ENCODE data around the gene ZNF254. TPM values are rescaled to one million over a fixed set of nuclear protein-coding genes. Genes with fewer than 3 reads are reported as not detected.

Gene ZNF254
- total and polyA plus RNA-seq, 12 donors, result 3.9 to 27.4 (median 15.3) TPM

DNA sequence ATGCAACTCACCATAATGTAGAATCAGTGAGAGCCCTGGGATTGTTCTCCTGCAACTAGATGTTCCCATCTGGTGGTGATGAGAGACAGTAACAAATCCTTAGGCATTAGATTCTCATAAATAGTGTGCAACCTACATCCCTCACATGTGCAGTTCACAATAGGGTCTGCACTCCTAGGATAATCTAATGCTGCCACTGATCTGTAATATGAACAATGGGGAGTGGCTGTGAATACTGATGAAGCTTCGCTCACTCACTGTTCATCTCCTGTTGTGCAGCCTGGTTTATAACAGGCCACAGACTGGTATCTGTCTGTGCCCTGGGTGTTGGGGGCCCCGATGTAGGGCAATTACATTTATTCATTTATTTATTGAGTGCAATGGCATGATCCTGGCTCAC is 86.9 kb downstream of the ZNF254 start:
- WGBS, 4 donors, result 86 to 96% (median 94%) methylated on average over 2 of the region's 2 CpGs
- Histone ChIP-seq H3K4me1 (replicated peaks in 1 of 2) (no peaks in the 10 kb centered on the region), H3K36me3 (replicated peaks in 1 of 2) (no peaks in the 10 kb centered on the region), H3K27ac (no peak overlapping the region), H3K9me3 (replicated peaks in 1 of 3) (no peaks in the 10 kb centered on the region), H3K27me3 (no peaks in the 10 kb centered on the region), H3K4me3 (no peak overlapping the region)
- intact Hi-C loops (cut with DNase I), result no loop called here
- no peak for TF ChIP-seq POLR2A (IDR thresholded peaks at IDR 0.05)
- TF ChIP-seq, protein P1, sequence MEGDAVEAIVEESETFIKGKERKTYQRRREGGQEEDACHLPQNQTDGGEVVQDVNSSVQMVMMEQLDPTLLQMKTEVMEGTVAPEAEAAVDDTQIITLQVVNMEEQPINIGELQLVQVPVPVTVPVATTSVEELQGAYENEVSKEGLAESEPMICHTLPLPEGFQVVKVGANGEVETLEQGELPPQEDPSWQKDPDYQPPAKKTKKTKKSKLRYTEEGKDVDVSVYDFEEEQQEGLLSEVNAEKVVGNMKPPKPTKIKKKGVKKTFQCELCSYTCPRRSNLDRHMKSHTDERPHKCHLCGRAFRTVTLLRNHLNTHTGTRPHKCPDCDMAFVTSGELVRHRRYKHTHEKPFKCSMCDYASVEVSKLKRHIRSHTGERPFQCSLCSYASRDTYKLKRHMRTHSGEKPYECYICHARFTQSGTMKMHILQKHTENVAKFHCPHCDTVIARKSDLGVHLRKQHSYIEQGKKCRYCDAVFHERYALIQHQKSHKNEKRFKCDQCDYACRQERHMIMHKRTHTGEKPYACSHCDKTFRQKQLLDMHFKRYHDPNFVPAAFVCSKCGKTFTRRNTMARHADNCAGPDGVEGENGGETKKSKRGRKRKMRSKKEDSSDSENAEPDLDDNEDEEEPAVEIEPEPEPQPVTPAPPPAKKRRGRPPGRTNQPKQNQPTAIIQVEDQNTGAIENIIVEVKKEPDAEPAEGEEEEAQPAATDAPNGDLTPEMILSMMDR (IDR thresholded peaks at IDR 0.05), result no peak
- DNase-seq, result no peak

DNA sequence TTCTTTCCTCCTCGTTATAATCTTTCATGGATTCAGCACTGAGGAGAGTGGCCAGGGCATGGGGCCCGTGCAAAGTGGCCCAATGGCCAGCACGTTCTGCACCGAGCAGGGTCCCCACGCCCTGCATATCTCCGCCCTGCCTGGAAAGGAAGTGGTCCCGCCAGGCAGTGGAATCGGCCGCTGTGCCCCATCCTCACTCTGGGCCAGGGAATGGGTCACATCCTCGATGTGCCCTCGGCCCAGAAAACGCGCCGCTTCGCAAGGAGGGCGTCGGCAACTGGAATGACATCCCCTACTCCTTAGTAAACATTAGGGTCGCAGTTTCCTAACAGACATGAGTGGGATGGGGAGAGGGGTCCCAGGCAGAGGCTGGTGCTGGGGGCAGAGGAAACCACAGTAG is 90.7 kb downstream of the ZNF254 start:
- Histone ChIP-seq H3K27me3 (no peaks in the 10 kb centered on the region), H3K4me1 (replicated peaks in 1 of 2) (no peaks in the 10 kb centered on the region), H3K9me3 (replicated peaks in 1 of 3) (no peaks in the 10 kb centered on the region), H3K4me3 (no peak overlapping the region), H3K27ac (no peak overlapping the region), H3K36me3 (replicated peaks in 1 of 2) (no peaks in the 10 kb centered on the region)
- WGBS, 4 donors, result 87 to 92% (median 89%) methylated on average over 13 to 18 of the region's 18 CpGs
- no peak for DNase-seq
- no peak for TF ChIP-seq POLR2A (IDR thresholded peaks at IDR 0.05)
- TF ChIP-seq, protein P1 (IDR thresholded peaks at IDR 0.05), result no peak
- intact Hi-C loops (cut with DNase I), result no loop called here

DNA sequence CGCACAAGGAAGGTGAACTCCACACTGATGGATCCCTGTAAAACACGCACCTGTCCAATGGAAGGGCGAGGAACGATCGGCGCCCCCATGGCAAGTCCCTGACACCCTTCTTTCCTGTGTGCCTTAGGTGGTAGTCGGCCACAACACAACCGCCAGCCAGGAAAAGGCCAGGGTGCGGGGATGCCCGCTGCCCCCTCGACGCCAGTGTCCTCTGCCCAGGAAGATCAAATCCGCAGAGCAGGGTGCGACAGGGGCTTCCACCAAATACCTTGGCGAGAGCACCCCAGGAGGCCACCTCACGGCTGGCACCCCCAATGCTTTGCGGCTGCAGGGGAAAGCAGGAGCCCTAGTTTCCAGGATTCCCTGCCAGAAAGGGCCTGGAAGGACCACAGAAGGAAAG is 91.2 kb downstream of the ZNF254 start:
- TF ChIP-seq, protein P1 (IDR thresholded peaks at IDR 0.05), result no peak
- no peak for TF ChIP-seq POLR2A (IDR thresholded peaks at IDR 0.05)
- no peak overlapping the region for H3K4me3 ChIP-seq
- H3K27ac ChIP-seq, result no peak overlapping the region
- DNase-seq, result no peak
- WGBS, 4 donors, result 91 to 96% (median 94%) methylated on average over 15 to 17 of the region's 17 CpGs
- intact Hi-C loops (cut with DNase I), result no loop called here
- H3K36me3 ChIP-seq (replicated peaks in 1 of 2), result no peaks in the 10 kb centered on the region
- H3K27me3 ChIP-seq, result no peaks in the 10 kb centered on the region
- H3K9me3 ChIP-seq (replicated peaks in 1 of 3), result no peaks in the 10 kb centered on the region
- H3K4me1 ChIP-seq (replicated peaks in 1 of 2), result no peaks in the 10 kb centered on the region

Other genes with a start within 250 kb of the ZNF254 start
- 1 to 10 TPM in 2 of 9 donors, under 1 TPM in 6, not detected in 1; 0.36 to 7.3 (median 0.76) TPM for gene ZNF726, start 172.3 kb upstream of the ZNF254 start, total RNA-seq
- gene ZNF726, start 172.3 kb upstream of the ZNF254 start, polyA plus RNA-seq, result 1 to 10 TPM in 2 of 3 donors, under 1 TPM in 1; 0.57 to 1.7 (median 1.3) TPM